ENCODE data around the gene RNF167.

- TF ChIP-seq POLR2AphosphoS5 (IDR thresholded peaks at IDR 0.05; ENCODE audit: low read depth, low read length) (no peak), POLR2A (IDR thresholded peaks at IDR 0.05; ENCODE audit: low read depth, low read length) (no peak), TAF1 (IDR thresholded peaks at IDR 0.05; ENCODE audit: borderline replicate concordance, low read depth, low read length) (no peak)
These were observed 33.4 kb downstream of the RNF167 start for GRCh38 chr17:4973256-4974114.

Data from GM12892 (cell line).